ENCODE measurements around the gene RHBDD1.

Gene RHBDD1

DNA sequence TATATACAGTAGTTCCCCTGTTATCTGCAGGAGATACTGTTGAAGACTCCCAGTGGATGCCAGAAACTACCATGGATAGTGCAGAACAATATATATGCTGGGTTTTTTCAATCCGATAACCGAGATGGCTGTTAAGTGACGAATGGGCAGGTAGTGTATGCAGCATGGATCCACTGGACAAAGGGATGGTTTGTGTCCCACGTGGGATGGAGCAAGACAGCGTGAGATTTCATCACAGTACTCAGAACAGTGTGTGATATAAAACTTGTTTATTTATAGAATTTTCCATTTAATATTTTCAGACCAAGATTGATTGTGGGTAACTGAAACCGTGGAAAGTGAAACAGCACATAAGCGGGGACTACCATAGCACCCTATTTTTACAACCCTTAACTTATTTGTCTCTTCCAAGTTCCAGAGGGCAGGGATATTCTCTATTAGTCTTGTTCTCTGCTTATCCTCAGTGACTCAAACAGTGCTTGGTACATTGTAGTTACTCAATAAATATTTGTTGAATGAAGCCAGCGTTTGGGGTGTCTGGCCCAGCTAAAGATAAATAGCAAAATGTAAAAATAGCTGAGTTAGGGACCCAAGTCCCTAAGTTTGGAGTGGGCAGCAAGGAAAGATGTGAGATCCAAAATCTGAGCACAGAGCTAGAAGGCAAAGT is 50.0 kb downstream of the RHBDD1 start:
- DNase-seq (ENCODE audit: low read depth, low spot score), result no peak

DNA sequence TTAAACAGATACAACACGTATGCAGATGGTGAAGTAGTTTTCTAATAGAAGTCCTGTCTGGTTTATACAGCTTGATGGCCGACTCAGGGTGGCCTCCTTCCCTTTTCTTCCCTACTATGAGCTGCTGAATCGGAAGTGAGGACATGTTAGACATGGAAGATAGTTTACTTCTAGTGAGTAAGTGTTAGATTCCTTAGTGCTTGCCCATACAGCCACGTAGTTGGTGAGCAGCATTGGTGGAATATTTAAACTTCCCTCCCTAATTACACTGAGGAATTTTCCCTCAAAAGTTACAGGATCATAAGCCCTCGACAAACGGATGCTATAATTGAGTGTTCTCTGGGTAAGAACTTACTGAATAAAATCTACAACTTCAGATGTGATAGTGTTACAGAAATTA is 52.1 kb downstream of the RHBDD1 start:
- peak; percentile 14 for DNase-seq (ENCODE audit: low read depth, low spot score)

DNA sequence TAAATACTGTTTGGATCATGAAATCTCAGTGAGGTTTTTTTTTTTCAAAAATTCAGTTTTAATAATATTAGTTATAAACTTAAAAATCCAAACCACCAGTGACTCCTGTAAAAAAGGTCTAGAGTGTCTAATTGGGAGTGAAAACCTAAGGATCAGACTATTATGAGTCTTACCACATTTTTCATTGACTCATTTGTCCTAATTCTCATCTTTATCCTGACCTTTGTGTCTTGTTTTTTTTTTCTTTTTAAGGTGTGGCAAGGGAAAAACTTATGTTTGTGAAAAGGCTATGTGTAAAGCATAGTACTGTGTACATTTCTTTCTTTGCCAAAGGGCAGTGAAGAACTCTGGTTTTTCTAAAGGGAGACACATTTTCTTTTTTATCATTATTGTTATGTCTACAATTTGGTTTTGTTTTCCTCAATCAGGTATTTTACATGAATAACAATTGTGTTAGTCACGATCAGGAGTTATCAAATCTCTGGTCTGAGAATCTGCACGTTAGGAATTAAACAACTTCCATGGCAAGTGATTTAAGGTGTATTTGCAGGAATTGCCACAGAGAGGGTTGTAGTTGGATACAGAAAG is 52.6 kb downstream of the RHBDD1 start:
- no peak for DNase-seq (ENCODE audit: low read depth, low spot score)

DNA sequence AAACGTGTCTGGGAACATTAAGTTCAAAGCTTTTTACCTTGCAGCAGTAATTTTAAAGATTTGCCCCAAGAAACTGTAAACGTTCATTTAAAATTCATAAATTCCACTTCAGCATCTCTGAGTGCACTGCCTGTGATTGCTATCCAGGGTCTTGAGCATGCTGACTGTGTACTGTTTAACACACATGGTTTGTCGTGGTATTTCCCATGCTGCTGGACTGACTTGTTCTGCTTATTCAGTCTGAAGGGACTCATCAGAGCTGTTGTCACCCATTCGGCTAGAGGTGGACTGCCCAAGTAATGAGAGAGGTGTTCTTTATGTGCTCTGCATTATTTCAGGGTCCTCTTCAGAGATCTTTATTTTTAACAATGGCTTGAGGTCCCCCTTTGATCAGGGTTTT is 53.1 kb downstream of the RHBDD1 start:
- no peak for DNase-seq (ENCODE audit: low read depth, low spot score)

DNA sequence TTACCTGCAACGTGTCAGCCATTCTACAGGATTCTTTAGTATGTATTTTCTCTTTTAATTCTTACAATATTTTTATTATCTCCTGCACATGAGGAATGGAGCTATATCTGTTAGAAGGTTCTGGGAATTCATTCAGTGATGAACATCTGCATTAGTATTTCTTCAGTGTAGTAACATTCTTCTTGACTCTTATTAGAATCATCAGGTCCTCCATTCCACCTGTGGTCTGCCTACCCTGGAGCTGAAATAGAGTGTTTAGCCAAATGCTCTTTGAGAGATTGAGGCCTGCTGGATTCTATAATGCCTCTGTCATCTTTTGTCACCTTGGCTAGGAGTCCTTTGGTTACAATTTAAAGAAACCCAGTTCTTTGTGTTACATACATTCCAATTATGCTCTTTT is 54.4 kb downstream of the RHBDD1 start:
- no peak for DNase-seq (ENCODE audit: low read depth, low spot score)

DNA sequence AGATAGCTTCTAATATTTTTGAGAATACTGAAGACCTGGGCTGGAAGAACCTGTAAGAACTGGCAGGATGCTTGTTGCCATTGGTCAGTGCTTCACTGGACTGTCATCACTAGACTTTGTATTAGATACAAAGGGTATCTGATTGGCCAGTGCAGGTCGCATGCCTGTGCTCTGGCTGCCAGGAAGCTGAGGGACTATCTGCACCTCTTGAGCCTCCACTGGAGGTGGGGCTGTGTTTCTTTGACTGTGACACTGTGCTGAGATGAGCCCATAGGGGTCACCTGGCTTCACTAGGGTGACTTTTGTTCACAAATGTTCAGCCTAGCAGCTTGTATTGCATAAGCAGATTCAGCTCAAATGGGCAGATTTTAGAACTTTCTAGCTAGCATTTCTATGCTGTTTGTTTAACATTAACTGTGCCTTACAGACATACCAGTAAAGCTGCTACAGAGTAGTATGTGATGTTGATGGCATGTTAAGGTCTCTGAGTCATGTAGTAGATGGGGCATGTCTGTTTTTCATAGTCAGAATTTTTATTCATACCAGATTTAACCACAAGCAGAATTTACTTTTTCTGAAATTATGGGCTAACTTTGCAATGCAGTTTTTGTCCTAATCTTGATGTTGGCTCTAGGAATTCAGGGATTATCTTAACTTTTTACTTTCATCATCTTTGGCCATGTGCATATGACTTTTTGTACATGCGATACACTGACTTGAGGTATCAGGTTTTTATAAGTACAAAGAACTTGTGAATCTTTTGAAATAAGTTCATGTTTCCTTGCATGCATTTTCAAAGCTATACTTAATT is 56.1 kb downstream of the RHBDD1 start:
- DNase-seq (ENCODE audit: low read depth, low spot score), result no peak

DNA sequence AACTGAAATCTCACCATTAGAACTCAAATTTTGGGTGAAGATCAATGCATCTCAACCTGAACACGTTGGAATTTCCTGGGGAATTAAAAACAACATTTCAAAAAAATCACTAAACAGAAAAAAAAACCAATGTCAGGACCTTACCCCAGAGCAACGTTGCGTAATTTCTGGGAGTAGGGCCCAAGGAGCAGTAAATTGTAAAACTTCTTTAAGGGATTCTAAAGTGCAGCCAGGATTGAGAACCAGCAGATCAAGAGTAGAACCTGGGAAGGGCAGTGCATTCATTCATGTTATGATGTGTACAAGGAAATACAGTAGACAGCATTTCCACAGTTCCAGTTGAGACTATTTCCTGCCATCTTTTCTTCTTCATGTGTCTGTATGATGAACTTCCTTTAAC is 56.9 kb downstream of the RHBDD1 start:
- no peak for DNase-seq (ENCODE audit: low read depth, low spot score)

DNA sequence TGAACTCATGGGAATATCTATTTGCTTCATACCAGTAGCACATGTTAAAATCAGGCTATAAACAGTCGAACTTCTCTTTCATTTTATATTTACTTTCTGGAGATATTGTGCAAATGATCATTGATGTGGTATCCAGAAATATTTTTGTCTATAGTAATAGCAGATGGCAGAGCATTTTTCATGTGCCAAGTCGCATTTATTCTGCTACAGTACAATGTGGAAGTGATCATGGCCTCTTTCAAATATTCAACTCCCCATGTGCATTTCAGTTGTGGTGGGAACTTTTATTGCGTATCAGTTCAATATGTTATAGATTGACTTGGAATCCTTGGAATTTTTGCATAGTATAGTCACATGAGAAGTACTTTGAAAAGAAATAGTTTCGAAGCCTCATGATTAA is 57.4 kb downstream of the RHBDD1 start:
- DNase-seq (ENCODE audit: low read depth, low spot score), result no peak

DNA sequence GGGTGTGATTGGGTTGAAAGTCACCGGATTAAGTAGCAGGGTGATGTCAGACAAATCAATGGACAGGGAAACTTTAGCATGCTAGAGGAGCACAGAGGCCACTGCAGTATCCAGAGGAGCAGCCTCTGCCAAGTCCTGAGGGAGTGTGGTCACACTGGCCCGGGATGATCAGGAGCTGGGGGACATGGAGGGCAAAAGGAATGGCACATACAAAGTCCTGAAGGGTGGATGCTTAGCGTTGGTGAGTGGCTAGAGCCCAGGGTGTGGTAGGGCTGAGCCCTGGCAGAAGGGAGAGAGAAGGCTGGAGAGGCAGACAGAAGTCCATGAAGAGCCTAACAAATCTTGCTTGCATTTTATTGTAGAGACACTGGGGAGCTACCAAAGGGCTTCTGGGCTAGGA is 58.9 kb downstream of the RHBDD1 start:
- DNase-seq (ENCODE audit: low read depth, low spot score), result no peak

DNA sequence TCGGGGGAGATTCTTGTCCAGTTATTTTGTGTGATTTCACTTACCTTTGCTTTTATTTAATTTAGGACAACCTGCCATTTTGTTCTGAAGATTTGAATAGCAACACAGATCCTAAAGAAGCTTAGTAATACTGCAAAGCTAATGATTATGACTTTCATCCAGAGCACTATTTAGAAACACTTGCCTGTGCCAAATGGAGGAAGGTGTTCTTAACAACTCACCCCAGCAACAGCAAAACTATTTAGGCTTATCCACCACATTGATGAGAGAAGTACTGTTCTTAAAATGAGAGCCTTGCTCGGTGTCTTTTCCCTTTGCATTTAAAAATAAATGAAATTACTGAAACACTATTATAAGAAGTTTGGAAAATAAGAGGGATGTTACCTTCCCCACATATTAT is 59.7 kb downstream of the RHBDD1 start:
- DNase-seq (ENCODE audit: low read depth, low spot score), result no peak

DNA sequence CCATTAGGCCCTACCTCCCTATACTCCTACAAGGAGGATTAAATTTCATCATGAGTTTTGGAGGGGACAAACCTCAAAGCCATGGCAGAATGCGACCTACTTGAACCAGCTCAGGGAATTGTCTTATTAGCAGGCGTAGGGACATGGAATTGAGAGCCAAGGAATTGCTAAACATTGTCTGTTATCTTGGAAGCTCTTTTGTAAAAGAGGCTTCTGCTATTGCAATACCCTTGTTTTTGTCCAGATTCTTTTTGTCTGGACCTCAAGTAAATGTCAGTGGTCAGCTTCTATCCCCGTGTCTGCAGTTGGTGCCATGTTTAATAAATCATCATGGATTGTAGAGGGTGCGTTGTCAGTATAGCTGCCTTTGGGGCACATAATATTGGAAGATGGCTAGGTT is 62.3 kb downstream of the RHBDD1 start:
- DNase-seq (ENCODE audit: low read depth, low spot score), result no peak

DNA sequence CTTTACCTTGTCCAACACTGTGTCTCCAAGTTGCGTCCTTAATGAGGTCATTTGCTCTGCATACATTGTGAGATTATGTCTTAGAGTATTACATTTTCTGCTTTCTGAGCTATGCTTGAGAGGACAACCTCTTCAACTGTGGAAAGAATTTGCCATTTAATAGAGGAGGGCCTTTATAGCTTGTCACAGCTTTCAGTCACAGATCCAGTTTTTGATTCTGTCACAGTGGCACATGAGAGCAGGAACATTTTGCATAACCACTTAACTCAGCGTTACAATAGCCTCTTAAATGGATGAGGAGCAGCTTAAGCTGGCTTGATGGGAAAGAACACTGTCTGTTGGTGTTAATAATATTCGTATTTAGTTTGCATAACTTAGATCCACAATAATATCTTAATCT is 63.0 kb downstream of the RHBDD1 start:
- no peak for DNase-seq (ENCODE audit: low read depth, low spot score)

DNA sequence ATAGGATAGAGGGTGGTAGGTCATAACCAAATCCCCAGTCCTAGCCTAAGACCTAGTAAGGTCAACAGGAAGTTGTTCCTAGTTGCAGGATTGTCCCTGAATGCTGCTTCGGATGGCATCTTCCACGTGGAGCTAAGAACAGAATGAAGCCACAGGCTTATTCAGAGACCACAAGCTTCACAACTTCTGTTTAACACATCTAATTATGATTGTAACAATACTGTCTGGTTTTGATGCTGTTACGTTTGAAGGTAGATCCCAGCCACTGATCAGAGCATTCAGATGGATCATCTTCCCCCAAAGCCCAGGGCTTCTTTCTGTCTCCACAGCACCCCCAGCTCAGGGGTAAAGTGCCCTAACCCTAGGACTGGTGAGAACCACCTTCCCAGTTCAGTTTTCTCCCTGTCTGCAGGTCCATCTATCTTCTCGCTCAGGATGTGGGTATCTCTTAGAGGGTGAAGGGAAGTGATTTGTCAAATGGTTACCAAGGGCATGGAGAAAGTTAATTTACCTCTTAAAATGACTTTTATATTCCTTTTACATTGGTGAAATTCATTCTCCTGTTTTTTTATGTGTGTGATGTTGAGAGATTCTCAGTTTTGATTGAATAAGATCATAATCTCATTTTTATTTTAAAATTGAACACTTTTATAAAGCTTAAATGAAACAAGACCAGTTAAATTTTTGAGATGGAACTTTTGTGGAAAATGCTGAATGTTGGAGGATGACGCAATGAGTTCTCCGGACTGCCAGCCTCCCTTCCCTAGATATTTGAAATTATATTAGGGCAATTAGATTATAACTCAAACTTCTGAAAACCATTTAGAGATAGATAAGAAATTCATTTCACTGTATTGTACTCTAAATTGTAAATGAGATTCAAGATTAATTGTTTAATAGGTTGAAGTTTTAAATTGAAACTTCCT is 66.5 kb downstream of the RHBDD1 start:
- no peak for DNase-seq (ENCODE audit: low read depth, low spot score)

DNA sequence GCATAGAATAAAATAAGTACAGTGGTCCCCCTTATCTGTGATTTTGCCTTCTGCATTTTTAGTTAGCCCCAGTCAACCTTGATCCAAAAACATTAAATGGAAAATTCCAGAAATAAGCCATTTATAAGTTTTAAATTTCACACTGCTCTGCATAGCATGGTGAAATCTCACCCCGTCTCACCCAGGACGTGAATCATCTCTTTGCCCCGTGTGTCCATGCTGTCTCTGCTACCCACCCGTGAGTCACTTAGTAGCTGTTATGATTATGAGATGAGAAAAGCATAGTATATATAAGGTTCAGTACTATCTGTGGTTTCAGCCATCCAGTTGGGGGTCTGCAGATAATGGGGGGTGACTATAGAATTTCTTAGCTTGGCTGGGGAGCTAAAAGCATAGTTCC is 67.3 kb downstream of the RHBDD1 start:
- DNase-seq (ENCODE audit: low read depth, low spot score), result peak; percentile 42

DNA sequence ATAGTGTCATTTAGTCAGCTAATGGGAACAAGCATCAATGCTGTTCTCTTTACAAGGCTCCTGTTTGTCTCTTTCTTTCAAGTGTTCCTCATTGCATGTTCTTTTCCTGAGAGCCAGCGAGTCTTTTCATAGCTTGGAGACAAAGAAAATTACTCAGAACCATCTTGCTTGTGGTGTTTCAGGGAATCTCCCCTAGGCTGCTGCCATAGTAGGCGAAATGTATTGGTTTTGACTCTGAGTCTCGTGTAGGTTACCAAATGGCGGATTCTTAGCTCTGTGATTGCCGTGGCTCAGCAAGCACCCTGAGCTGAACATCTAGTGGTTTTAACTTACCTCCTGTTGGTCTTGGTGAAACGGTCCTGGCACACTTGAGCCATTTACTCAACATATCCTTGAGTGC is 68.7 kb downstream of the RHBDD1 start:
- no peak for DNase-seq (ENCODE audit: low read depth, low spot score)

DNA sequence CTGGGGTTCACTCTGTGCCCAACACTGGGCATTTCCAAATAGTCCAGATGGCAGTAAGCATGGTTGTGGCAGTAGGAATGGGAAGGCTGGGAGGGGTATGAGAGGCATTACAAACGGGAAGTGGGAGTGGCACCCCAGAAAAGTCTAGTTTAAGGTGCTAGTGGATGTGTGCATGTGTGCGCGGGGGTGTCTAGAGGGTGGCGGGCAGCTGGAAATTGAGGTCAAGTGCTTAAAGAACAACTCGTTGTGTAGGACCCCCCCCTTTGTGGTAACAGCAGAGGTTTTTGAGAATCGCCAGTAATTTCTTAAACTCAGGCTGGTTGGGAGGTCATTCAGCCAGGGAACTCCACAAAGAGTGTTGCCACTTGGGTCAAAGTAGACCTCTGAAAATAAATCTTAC is 69.9 kb downstream of the RHBDD1 start:
- no peak for DNase-seq (ENCODE audit: low read depth, low spot score)

DNA sequence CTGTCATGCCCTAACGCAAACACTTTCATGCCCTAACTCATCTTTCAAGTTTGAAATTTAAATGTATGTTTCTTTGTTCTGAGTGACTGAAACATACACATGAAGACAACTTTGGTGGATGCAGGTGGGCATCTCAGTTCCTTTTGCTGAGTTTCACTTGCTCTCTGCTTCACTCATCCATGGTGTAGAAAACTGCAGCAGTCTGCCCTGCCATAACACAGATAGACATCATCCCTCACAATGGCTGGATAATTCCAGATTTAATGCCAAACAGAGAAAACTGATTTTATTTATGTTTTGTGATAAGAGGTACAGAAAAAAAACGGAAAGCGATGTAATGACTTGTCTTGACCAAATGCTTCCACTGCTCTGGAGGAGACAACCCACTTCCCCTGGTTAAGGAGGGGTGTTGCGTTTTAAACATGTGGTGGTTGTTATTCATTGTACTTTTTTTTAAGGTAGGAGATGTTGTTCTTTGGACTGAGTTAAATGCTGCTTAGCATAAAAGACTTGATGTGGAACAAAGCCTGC is 70.4 kb downstream of the RHBDD1 start:
- DNase-seq (ENCODE audit: low read depth, low spot score), result no peak

DNA sequence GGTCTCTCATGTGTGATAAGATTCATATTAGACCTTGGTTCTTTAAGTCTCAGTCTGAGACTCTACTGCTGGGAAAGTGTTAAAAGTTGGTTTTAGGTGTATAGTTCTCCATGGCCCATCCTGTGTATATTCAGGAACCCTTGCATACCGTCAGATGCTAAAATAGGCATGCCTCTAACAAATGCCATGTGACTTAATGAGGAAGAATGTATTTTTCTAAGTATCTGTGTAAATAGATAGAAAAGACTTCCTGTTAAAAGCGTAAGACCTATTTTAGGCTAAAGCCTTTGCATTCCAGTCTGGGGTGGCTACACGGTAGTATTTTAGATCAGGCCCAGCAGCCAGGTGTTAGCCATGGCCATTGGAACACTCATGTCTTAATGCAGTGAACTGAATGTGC is 73.3 kb downstream of the RHBDD1 start:
- DNase-seq (ENCODE audit: low read depth, low spot score), result no peak

DNA sequence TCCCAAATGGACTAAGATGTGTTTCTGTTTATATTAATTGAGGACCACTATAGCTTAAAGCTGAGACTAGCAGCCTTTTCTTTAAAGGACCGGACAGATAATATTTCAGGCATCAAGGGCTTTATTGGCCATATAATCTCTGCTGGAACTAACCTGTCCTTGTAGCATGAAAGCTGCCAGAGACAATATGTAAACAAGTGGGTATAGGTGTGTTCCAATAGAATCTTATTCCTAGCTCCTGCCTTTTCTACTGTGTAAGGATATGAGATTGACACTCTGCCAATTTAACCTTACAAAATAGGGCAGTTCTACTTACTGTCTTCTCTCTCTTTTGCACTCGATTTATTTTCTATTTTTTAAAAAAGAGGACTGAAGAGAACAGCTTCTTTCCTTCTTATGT is 74.0 kb downstream of the RHBDD1 start:
- DNase-seq (ENCODE audit: low read depth, low spot score), result no peak

DNA sequence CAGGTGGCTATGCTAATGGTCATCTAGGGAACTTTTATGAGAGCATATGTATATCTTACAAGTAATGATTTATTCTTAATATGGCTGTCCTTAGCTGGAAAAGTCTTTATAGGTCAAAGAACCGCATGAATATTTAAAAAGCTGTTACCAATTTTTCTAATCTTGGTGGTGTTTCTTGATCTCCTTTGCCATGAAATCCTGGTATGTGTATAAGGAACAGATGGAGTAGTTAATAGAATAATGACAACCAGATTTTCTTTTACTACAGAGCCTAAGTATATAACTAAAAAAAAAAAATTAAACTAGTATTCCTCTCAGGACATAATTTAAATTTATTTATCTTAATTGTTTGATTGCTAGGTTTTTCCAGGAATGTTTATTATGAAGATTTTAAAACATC is 74.5 kb downstream of the RHBDD1 start:
- no peak for DNase-seq (ENCODE audit: low read depth, low spot score)

DNA sequence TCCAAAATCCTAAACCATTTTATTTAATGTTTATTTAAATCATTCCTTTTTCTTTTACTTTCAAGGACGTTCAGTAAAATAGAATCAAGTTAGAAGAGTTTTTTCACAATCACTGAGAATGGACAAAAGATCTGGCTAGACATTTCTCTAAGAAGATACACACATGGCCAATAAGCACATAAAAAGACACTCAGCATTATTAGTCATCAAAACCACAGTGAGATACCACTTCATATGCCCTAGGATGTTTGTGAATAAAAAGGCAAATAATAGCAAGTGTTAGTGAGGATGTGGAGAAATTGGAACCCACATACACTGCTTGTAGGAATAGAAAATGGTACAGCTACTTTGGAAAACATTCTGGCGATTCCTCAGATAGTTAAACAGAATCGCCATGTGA is 76.1 kb downstream of the RHBDD1 start:
- no peak for DNase-seq (ENCODE audit: low read depth, low spot score)

DNA sequence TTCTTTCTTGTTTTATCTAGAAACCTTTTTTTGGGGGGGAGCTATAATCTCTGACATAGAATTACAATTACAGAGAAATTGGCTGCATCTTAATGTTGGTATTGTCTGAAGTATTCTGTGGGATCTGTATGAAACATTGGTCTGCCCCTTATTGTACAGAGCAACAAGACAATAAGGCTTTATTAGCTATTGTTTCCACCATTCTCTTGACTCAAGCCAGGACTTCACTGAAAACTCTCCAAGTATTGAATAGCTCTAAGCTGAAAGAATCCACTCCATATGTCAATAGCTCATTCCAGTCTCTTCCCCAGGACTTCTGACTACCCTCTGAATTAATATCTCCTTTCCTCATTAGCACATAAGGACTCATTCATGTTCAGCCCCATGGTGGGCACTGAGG is 77.8 kb downstream of the RHBDD1 start:
- no peak for DNase-seq (ENCODE audit: low read depth, low spot score)
